Cardiac fibroblast (primary cell): ENCODE results near the gene LRMDA.

Experiments
- DNase-seq, 2 donors: peaks; one replicate each; pipeline versions ENCODE4 v3.0.0 to v3.0.0-alpha.2; 2010; ENCODE audit warnings: low read depth in 2 of 2
- H3K4me3 ChIP-seq, 2 donors: replicated peaks in 1 of 2; 1 replicate in 1 of 2; 2 replicates in 1 of 2; pipeline ENCODE4 v1.5.1; 2011; ENCODE audit warnings: low read depth in 2 of 2, low read length in 2 of 2, mild to moderate bottlenecking in 2 of 2, moderate library complexity in 1 of 2
- TF ChIP-seq, protein P1 (sequence below): IDR thresholded peaks from one replicate; pipeline ENCODE4 v1.5.1; 2011; ENCODE audit warnings: low read depth, mild to moderate bottlenecking, low read length, inconsistent platforms

LRMDA gene

DNA sequence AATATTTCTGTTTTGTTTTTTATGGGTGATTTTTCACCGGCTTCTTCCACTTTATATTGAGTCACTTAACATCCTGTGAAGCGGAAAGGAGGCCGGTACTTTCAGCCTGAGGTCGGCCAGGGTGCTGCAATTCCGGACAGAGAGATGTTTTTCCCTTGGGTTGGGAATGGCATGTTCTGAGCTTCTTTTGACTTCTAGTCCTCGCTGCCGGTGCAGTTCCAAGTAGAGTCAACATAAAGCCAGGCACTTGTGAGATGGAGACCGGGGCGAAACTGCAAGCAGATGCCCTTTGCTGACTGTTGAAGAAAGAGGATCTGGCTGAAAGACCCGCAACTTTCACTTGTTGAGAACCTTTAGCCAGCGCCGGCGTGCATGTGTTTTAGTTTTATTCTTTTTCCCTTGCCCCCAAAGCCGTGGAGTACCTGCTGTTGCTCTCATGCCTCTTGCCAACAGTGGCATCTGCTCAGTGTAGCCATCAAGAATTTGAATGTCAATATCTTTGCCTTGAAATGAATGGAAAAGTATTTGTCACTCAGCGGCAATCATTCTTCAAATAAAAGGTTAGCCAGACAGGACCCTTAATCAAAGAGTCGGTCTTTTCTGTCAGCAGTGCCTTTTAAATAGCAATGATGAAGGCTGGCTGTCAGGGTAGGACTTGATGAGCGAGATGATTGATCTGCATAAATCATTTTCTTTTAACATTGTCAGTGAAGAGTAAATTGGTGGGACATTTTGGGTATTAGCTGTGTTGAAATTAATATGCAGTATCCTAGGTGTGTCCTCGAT is 351.2 kb downstream of the LRMDA start:
- DNase-seq: peak in 1 of 2 donors; percentile 22
- no peak overlapping the region for H3K4me3 ChIP-seq
- TF ChIP-seq, protein P1, sequence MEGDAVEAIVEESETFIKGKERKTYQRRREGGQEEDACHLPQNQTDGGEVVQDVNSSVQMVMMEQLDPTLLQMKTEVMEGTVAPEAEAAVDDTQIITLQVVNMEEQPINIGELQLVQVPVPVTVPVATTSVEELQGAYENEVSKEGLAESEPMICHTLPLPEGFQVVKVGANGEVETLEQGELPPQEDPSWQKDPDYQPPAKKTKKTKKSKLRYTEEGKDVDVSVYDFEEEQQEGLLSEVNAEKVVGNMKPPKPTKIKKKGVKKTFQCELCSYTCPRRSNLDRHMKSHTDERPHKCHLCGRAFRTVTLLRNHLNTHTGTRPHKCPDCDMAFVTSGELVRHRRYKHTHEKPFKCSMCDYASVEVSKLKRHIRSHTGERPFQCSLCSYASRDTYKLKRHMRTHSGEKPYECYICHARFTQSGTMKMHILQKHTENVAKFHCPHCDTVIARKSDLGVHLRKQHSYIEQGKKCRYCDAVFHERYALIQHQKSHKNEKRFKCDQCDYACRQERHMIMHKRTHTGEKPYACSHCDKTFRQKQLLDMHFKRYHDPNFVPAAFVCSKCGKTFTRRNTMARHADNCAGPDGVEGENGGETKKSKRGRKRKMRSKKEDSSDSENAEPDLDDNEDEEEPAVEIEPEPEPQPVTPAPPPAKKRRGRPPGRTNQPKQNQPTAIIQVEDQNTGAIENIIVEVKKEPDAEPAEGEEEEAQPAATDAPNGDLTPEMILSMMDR: no peak

DNA sequence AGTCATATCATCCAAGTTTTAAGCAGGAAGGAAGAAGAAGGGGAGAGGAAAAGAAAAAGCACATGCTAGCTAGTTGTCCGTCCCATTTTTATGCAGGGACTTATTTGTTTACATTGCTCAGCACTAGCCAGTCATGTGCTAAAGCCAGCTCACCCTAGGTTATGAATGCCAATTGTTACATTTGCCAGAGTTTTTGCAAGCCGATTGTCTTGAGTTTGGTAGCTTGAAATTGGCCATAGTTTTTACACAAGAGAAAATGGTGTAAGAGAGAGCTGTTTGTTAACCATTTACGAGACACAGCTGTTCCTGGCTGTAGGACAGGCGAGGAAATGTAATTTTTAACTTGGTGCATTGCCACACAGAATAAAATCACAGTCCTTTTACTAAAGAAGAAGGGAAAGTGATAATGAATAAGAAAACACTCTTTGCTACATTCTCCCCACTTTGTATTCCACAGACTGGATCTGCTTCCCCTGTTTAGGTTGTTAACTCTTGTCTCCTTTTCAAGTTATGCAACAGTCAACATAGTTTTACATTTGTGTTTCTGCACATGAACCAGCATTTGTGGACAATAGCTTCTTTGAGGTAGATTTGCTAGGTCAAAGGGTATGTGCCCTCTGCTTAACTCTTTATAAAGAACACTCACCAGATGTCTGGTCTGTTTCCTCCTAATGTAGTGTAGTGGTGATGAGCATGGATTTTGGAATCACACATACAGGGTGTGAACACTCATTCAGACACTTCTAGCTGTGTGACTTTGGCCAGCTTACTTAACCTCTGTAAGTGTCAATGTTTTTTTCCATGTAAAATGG is 357.2 kb downstream of the LRMDA start:
- DNase-seq: peak; percentile 43 to 82
- TF ChIP-seq, protein P1: no peak
- H3K4me3 ChIP-seq: no peak overlapping the region

DNA sequence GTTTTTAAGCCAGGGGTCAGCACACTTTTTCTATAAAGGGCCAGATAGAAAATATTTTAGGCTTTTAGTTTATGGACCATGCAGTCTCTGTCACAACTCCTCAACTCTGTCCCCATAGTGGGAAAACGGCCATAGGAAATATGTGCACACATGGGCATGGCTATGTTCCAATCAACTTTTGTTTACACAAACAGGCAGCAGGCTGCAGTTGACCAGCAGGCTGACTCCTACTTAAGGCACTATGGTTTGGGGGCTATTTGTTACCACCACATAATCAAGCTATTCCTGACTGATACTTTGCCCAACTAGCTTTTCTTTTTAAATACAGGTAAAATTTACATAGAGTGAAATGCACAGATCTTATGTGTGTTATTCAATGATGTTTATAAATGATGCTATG is 362.4 kb downstream of the LRMDA start:
- no peak overlapping the region for H3K4me3 ChIP-seq
- no peak for DNase-seq
- TF ChIP-seq, protein P1: no peak

DNA sequence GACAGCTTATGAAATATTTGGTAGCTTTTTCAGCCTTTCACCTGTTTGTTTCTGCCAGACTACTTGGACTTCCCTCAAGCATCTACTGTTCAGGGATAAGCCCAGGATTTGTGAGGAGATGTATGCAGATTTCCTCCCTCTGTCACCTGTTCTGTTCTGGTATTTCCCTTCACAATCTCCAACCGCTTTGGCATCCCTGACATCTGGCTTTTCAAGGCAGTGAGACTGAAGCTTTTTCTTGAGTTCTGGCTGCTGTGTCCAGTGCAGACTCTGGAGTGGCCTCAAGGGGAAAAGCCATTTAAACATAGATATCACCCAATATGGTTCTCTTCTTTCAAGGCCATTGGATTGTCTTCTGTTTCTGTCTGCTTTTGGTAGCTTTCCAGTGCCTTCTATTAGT is 369.7 kb downstream of the LRMDA start:
- DNase-seq: no peak
- no peak overlapping the region for H3K4me3 ChIP-seq
- TF ChIP-seq, protein P1: no peak

DNA sequence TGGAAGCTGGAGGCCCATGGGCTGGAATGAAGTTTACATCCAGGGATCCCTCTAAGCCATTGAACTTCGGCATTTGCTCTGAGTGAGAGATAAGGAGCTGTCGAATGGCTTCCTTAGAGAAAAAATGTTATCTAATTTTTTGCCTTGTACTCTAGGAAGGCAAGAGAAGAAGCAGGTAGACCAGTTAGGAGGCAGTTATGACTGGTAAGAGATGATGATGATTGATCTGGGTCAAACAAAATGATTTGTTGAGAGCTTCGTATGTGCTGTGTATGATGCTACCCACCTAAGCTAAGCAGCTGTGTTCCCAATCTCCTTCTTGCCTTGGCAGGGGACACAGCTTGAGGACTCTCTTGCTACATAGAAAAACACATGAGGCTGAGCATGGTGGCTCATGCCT is 370.2 kb downstream of the LRMDA start:
- H3K4me3 ChIP-seq: no peak overlapping the region
- no peak for DNase-seq
- TF ChIP-seq, protein P1: no peak

DNA sequence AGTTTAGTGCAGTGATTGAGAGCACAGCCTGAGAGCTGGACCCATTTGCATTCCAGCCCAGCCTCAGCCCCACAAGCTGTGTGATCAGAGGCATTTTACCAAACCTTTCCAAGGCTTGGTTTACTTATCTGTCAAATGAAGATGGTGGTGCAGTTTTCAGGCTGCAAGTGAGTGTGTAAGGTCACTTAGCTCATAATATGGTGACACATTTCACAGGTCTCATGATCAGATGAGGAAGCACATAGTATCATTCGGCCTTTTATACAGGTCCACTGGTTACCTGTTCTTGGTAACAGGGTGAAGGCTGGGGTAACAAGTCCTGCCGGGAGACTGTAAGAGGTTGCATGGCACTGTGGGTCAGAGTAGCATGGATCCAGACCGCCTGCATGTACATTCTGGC is 371.7 kb downstream of the LRMDA start:
- DNase-seq: no peak
- TF ChIP-seq, protein P1: no peak
- no peak overlapping the region for H3K4me3 ChIP-seq
